G401.6 (cell line): ENCODE data around the gene RGS16.
"Not testable (repeated sequence)": the region's sequence is repeated elsewhere in the genome, so short reads cannot be mapped to it uniquely, and the experiment has no call there.

Source experiments
- FAIRE-seq: peaks from 2 replicates; lab custom pipeline; 2012; peaks lifted over from hg19 to GRCh38; lab: Jason Lieb, UNC

The RGS16 gene, protein sequence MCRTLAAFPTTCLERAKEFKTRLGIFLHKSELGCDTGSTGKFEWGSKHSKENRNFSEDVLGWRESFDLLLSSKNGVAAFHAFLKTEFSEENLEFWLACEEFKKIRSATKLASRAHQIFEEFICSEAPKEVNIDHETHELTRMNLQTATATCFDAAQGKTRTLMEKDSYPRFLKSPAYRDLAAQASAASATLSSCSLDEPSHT

DNA sequence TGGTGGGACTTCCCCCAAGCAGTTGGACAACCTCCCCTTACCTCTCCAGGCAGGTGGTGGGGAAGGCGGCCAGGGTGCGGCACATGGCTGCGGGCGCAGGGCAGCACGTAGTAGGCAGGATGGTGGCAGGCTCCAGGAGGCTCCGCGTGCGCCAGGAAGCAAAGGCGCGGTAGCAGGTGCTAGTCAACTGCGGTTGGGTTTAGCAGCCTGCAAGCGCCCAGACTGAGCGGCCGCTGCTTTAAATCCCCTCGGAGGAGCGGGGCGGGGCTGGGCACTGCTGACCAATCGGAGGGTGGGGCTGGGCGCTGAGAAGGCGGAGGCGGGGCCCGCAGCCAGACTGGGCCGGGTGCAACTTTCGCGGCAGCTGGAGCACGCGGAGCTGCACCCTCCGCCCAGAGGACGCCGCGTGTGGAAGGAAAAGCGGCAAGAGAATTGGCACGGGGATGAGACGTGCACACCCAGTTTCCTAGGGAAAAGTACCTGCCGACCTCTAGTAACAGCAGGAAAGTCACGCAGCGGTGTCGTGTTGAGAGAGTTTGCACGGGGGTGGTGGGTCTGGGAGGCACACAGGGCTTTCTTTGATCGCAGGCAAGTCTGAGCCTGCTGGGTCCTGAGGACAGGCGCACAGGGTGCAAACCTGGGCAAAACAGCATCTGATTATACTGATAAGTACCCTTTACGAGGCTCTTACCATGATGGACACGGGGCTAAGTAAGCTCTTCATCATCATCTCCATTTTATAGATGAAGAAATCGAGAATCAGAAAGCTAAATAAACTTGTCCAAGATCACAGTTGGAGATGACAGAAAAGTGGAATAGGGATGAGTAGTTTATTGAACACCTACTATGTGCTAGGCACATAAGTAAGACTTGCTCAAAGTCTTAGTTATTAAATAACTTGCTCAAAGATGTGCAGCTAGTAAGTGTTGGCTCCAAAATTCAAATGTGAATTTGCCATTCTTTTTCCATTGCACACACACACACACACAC is at the start of gene RGS16:
TSS of gene RGS16 (minus strand) at position 215 of the 990 bp plus-strand sequence. CDS start at position 85, 130 bp downstream.
- no peak for FAIRE-seq

DNA sequence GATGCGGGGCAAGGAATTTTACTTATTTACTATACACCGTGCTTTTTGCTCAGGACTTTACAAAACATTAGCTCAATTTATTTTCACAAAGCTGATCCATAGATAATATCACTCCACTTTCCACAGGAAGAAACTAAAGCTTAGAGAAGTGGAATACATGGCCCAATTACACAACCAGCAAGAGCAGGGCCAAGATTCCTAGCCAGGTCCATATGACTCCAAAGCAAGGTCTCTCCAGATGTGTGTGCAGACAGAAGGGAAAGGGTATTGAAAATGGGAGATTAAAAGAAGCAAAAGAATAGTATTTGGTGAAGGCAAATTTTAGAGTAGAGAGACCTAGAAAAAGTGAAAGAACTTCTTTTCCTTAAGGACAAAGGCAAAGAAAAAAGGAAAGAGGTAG is 49.8 kb upstream of the RGS16 start:
- FAIRE-seq, result no peak

DNA sequence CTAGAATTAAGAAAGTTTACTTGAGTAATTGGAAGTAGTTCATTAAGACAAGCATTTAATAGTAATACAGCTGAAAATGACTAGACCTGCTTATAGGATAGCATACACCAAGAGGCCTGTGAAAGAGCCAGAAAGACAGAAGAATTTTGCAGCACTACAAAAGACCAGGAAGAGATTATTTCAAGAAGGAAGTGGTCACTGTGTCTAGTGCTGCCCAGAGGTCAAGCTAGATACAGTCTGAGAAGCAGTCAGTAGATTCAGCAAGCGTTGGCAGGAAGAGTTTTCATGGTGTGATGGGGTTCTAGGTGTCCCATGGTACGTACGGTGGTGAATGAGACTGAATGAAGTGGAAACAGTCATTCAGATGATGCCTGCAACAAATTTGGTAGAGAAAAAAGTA is 48.7 kb upstream of the RGS16 start:
- no peak for FAIRE-seq

DNA sequence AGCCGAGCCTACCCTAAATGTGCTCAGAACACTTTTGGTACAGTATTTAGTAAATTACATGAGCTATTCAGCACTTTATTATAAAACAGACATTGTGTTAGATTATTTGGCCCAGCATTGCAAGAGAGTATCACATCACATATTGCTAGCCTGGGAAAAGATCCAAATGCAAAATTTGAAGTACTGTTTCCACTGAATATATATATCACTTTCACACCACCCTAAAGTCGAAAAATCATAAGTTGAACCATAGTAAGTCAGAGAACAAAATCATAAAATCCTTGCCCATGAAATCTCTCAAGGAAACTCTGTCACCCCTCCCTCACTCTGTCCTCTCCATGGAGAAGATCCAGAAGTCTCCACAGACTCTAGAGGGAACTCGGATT is 47.1 kb upstream of the RGS16 start:
- no peak for FAIRE-seq

DNA sequence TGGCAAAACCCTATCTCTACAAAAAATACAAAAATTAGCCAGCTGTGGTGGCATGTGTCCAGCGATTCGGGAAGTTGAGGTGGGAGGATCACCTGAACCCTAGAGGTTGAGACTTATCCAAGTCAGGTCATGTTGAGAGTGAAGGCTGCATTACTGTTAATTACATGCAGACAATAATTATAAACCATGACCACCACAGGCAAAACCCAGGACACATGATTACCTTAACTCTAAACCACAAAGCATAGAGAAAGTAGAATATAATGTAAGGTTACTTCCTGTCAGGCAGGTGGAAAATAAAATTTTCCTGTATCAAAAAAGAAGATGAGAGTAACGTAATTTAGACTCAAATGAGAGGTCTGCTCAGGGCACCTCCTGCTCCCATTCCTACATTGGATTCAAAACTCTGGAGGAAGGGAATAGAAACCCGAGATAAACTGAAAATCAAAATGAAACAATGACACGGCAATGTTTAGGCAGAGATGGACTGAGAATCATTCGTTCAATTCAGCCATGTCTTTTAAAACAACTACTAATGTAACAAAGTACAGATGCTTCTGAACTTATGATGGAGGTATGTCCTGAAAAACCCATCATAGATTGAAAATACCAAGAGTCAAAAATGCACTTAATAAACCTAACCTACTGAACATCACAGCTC is 46.6 kb upstream of the RGS16 start:
- FAIRE-seq, result no peak

DNA sequence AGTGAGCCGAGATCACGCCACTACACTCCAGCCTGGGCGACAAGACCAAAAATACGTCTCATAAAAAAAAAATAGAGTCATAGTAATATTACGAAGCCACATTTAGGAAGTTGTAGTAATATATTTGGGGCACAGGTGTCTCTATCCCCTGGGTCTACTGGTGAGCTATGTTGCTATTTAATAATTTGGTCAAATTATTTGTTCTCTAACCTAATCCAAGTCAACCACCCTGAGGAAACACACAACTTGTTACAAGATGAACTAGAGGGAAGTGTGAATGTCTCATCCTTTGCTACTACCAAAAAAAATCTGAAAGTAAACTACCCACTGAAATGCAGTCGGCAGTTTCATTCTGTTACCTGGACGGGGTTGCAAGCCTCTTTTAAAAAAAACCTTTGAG is 44.9 kb upstream of the RGS16 start:
- no peak for FAIRE-seq

DNA sequence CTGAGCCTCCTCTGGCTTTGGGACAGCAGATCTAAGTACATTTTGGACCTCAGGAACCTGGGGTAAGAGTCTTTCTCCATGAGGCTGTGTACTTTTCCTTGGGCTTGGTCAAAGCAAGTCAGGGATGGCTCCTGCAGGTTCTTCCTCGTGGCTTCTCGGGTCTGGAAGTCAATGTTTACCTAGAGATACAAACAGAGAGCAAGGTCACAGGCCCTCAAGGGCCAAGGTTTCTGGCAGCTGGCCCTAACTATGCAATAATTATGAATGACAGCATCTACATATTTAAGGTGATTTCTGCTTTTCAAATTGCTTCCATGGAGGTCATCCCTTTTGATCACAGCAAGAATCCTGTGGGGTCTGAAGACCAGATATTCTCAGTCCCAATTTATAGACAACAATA is 42.5 kb upstream of the RGS16 start:
- FAIRE-seq, result no peak

DNA sequence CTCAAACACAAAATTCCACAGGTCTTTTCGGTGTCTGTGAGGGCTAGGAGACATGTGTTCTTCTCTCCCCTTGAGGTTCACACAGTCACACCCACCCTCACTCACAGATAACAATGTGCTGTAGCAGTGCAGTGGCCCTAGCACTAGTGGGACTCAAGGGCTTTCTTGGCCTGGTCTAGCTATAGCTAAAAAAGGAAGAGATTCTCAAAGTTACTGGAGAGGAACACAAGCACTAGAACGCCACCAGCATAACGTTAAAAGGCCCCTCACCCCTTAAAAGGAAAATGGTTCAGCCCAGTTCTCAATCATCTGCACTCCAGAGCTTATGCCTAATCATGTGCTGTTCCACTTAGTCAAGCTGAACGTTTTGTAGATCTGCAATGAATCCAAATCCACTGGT is 40.7 kb upstream of the RGS16 start:
- no peak for FAIRE-seq

DNA sequence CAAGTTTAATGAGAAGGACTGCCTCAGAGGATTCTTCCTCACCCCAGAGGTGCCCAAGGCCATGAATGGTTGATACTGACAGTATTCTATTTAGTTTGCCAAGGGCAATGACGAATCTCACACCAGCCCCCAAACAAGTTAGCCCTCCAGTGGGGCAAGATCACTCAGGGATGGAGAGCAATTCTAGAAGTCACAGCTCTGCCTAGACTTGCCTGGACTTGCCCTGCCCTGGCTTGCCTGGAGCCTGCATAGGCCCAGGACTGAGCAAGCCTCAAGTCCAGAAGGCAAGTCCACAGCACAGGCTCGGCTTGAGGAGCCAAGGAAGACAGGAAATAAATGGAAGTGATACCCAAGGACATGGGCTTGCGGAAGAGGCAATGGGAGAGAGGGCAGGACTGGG is 39.5 kb upstream of the RGS16 start:
- FAIRE-seq, result no peak

DNA sequence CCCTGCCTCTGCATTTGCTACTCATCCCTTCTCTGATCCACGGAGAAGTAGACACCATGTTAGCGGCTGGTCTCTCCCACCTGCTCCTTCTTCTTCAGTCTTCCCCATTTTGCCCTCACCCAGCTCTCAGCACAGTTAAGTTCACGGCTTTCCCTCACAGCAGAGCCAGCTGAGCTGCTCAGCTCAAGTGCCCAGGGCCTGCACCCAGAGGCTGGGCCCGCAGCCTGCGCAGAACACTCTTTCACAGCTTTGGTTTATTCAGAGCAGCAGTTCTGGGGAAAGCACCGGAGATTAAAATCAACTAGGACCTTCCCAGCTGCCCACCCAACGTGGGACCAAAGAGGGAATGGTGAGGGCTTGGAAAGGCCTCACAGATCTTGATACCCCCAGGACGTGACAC is 38.3 kb upstream of the RGS16 start:
- no peak for FAIRE-seq

DNA sequence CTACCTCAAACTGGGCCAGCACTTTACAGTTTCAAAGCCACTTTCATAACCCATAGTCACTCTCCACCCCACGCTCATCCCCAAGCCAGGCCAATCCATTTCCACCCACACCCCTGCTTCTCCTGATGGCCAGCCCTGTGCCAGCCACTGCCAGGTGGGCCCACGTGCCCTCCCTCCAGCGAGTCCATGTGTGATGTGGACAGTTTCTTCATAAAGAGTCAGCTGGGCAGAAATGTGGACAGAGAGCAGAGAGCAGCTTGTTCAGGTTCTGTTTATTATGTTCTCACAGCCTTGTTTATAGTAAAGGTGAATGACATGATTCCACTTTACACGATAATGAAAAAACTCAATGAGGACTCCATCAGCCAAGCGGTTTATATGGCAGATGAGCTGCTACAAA is 37.4 kb upstream of the RGS16 start:
- no peak for FAIRE-seq

DNA sequence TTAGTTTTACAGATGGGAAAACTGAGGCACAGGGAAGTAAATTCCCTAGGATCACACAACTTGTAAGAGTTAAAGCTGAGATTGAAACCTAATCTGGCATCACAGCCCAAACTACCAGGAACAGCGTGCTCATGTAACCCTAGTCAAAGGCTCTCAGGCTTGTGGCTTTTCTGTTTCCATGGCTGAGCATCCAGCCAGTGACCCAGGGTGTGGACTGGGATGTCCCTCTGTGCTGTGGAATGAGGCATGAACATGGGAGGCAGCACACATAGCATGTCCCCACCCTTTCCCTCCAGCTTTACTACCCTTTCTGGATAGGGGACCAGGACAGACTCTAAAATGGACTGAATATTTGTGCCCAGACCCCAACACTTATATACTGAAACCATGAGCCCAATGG is 35.1 kb upstream of the RGS16 start:
- no peak for FAIRE-seq

DNA sequence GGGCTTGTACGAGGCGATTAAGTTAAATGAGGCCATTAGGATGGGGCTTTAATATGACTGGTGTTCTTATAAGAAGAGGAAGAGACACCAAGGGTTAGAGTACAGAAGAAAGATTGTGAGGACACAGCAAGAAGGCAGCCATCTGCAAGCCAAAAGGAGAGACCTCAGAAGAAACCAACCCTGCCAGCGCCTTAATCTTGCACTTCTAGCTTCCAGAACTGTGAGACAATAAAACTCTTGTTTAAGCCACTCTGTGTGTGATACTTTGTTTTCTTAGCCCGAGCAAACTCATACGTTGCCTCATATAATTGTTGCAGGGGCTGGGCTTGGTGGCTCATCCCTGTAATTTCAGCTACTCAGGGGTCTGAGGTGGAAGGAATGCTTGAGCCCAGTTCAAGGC is 33.6 kb upstream of the RGS16 start:
- FAIRE-seq, result no peak

DNA sequence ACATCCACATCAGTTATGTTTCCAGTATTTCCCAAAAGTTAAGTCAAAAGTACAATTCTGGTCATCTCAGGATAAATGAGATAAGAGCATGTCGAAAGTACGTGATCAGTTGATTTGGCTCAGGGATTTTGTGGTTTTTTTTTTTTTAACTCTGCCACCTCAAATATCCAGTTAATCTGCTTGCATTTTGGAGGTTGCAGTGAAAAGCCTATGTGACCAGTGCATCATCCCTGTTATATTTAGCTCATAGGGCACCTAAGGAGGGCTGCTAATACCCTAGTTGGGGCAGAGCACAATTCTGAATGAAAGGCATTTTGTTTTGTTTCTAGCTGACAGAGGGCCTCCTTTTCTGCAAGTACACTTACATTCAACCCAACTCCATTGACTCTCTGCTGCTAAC is 31.7 kb upstream of the RGS16 start:
- no peak for FAIRE-seq

DNA sequence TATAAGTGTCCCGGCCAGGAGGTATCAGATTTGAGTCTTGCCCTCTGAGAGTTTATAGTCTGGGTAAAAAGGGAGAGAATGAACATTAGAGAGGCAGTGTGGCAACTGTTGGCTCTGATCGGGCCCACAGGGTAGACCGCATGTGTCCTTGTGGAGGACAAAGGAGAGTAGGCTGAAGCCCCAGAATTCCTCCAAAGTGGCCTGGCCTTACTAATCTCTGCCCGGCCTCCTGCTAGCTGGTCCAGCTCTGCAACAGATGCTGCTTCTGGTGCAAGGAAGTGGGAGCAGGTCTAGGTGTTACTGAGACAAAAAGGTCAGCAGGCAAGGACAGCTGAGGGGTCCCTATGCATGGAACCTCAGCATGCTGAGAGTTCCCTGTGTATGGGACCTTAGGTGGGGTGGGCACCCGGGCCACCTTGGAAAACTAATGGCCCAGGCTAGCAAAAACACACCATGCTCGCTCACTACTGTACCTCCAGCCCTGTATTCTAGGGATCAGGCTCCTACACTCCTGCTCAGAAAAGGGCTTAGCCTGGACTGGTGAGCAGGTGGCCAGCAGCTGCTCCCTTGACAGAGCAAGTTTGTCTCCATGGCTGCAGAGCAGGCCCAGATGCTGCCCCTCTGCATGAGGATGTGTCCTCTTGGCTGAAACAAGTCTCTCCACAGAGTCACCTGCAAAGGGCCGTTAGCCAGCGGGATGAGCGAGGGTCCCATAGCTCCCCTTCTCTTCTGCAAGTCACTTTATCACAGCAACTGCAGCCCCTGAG is 30.3 kb upstream of the RGS16 start:
- FAIRE-seq, result no peak

DNA sequence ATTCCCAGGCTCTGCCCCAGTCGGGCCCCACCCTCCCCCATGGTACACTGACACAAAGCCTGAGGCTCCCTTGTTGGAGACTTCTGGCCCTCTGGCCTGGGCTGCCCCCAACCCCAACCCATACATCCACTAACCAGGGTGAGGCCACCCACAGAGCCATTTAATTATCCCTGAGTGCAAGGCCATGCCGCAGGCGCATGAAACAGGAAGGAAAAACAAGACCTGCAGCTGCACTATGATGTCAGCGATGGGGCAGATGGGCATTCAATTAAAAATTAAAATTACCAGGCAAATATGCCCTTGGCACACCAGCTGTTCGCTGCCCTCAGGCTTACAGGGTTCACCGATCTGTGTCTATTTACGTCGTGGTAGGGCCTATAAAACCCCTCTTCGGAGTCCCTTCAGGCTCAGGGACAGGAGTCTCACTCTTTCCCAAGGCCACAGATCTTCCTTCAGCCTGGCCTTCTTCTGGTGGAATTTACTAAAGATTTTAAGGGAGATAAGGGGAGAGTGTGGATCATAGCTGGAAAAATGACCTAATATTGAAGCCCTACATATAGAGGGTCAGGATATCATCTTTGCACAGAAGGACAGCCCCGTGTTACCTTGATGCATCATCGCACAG is 29.6 kb upstream of the RGS16 start:
- FAIRE-seq, result no peak

DNA sequence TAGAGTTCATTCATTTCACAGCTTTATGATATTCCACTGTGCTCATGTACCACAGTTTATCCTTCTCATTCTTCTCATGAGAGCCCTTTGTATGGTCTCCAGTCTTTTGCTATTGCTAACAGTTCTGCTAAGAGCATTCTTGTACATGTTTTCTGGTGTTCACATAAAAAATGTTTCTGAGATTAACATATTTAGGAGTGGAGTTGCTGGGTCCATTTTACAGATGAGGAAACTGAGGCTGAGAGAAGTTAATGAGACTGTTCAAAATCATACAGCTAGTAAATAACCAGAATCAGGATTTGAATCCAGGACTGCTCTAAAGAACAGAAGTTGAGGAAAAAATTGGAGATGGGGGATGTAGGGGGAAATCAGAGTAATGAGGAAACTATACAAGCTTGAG is 28.8 kb upstream of the RGS16 start:
- no peak for FAIRE-seq

DNA sequence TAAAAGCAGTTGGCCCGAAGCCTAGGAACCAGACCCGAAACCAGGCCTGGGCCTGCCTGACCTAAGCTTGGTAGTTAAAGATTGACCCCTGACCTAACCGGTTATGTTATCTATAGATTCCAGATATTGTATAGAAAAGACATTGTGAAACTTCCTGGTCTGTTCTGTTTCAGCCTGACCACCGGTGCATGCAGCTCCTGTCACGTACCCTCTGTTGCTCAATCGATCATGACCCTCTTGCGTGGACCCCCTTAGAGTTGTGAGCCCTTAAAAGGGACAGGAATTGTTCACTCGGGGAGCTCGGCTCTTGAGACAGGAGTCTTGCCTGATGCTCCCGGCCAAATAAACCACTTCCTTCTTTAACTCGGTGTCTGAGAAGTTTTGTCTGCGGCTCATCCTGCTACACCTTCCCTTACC is 28.3 kb upstream of the RGS16 start:
- not testable (repeated sequence) for FAIRE-seq

DNA sequence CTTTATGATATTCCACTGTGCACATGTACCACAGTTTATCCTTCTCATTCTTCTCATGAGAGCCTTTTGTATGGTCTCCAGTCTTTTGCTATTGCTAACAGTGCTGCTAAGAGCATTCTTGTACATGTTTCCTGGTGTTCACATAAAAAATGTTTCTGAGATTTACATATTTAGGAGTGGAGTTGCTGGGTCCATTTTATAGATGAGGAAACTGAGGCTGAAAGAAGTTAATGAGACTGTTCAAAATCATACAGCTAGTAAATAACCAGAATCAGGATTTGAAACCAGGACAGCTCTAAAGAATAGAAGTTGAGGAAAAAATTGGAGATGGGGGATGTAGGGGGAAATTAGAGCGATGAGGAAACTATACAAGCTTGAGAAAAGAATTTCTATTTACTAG is 27.8 kb upstream of the RGS16 start:
- no peak for FAIRE-seq

DNA sequence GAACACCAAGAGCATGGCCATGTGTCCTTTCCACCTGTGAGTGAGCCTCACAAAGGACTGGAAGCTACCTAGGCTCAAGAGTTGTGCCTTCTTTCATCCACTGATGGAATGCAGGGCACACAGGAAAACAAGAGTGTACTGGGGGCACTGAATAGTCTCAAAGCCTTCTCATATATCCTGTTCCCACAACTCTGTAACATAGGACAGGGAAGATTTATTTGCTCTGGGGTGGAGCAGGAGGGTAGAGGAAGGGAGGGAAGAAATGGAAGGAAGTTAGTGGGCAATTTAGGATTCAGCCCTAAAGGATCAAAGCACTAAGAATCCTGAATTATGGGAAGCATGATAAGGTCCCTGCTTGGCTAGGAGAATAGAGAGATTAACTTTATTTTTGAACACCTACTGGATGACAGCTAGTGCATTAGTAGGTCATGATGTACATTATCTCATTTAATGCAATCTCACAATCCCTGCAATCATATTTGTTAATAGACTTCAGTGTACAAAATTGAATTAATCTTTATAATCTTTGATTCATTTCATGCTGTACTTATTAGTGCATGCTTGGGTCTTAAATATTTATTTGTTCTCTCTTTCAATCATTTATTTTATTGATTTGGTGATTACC is 27.0 kb upstream of the RGS16 start:
- FAIRE-seq, result no peak

DNA sequence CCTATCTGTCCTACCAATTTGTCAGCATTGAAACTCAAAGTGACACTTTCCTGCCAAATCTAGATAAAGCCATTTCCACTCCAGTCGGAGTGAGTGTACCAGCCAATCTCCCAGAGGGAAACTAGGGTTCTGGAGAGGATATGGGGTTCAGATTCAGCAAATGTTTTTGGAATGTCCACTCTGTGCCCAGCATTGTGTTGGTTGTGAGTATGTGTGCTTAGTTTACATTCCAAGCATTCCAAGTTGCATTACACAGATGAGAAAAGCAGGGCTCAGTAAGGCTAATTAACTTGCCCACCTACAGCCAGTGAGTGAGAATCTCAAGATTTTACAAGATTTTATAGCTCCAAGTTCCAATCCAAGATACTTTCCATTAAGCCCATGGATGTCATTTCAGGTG is 26.4 kb upstream of the RGS16 start:
- no peak for FAIRE-seq
